K562 (cell line): ENCODE data around the gene LRRFIP2. TPM values are rescaled to one million over a fixed set of nuclear protein-coding genes. Genes with fewer than 3 reads are reported as not detected.

Experiments
- ATAC-seq: fragments of 200-7000 bp; cut with Tn5 transposase; 3 replicates; pipeline ENCODE4 v1.9.1; 2020; ENCODE audit warnings: moderate library complexity
- BruUV-seq: library from RNA; stranded (reverse); fragments of 400-500 nt; replicated peaks from 2 replicates; lab custom pipeline; 2021; lab: Mats Ljungman, UMichigan
- CTCF ChIA-PET: fragments of 300-600 bp; formaldehyde crosslinking; extraction: SDS; loops from one replicate; lab custom pipeline; 2021; ENCODE audit warnings: low intra/inter-chr PET ratio; lab: Yijun Ruan, JAX
- POLR2A ChIA-PET: fragments of 300-600, 350-650 bp; sonication (Branson Sonifier 250); formaldehyde crosslinking; extraction: SDS; loops from one replicate; lab custom pipeline; 2021; ENCODE audit warnings: antibody characterized with exemption, inconsistent platforms; lab: Yijun Ruan, JAX
- DNase-seq, 4 experiments: peaks; one replicate each; pipeline versions ENCODE4 v3.0.0 to v3.0.0-alpha.2; 2011 to 2018; ENCODE audit warnings: low spot score in 3 of 4, mixed read lengths in 3 of 4; ENCODE audit errors: extremely low read depth in 1 of 4
- FAIRE-seq: peaks from 2 replicates; lab custom pipeline; 2011; peaks lifted over from hg19 to GRCh38; lab: Jason Lieb, UNC
- H2AFZ ChIP-seq: 2 replicates; pipeline ENCODE4 v1.6.0; 2011; ENCODE audit warnings: low read depth, low read length, control low read depth, inconsistent platforms
- H3K27ac ChIP-seq: fragments of 200-600 bp; 3 replicates; pipeline ENCODE4 v1.8.0; 2011; ENCODE audit warnings: low read depth, mild to moderate bottlenecking, control low read depth, inconsistent platforms, low read length, moderate library complexity, mixed read lengths; ENCODE audit errors: extremely low read depth
- H3K27me3 ChIP-seq, 2 experiments: fragments of 300-600 bp in 1 of 2; 2 replicates in 1 of 2; 3 replicates in 1 of 2; pipeline versions ENCODE4 v1.6.0 to v1.8.0; 2011; ENCODE audit warnings: inconsistent platforms in 2 of 2, low read length in 2 of 2, mild to moderate bottlenecking in 1 of 2, mixed read lengths in 1 of 2, moderate library complexity in 1 of 2; ENCODE audit not compliant: control insufficient read depth in 2 of 2, insufficient read depth in 2 of 2
- H3K36me3 ChIP-seq: fragments of 300-600 bp; 3 replicates; pipeline ENCODE4 v1.8.0; 2011; ENCODE audit warnings: mild to moderate bottlenecking, low read length, inconsistent platforms; ENCODE audit not compliant: control insufficient read depth, insufficient read depth
- H3K4me1 ChIP-seq, 2 experiments: fragments of 200-600 bp in 1 of 2; replicated peaks in 1 of 2; 2 replicates in 1 of 2; 3 replicates in 1 of 2; pipeline versions ENCODE4 v1.5.1 to v1.8.0; 2011; ENCODE audit warnings: inconsistent platforms in 2 of 2, low read length in 2 of 2, mild to moderate bottlenecking in 1 of 2, mixed read lengths in 1 of 2, moderate library complexity in 1 of 2; ENCODE audit not compliant: control insufficient read depth in 2 of 2, insufficient read depth in 2 of 2
- H3K4me2 ChIP-seq: 2 replicates; pipeline ENCODE4 v1.6.1; 2011; ENCODE audit warnings: low read length, control low read depth, inconsistent platforms, mixed read lengths; ENCODE audit not compliant: insufficient read depth
- H3K4me3 ChIP-seq: fragments of 200-600 bp; sonication (generic), shearing (Covaris generic); 2 replicates; pipeline ENCODE4 v1.5.1; 2016; ENCODE audit warnings: control low read depth, inconsistent platforms
- H3K79me2 ChIP-seq: fragments of 200-600 bp; 3 replicates; pipeline ENCODE4 v1.8.0; 2011; ENCODE audit warnings: low read length, inconsistent platforms; ENCODE audit not compliant: control insufficient read depth, insufficient read depth
- H3K9ac ChIP-seq, 2 experiments: 2 replicates each; pipeline versions ENCODE4 v1.6.0 to v1.6.1; 2011; ENCODE audit warnings: low read depth in 2 of 2, low read length in 2 of 2, control low read depth in 1 of 2, inconsistent platforms in 1 of 2, mild to moderate bottlenecking in 1 of 2, mixed read lengths in 1 of 2; ENCODE audit not compliant: insufficient read depth in 1 of 2
- H3K9me1 ChIP-seq: one replicate; pipeline ENCODE4 v1.6.0; 2011; ENCODE audit warnings: inconsistent platforms, mild to moderate bottlenecking, low read length, moderate library complexity; ENCODE audit not compliant: control insufficient read depth, insufficient read depth
- H3K9me3 ChIP-seq: replicated peaks from 2 replicates; pipeline ENCODE4 v1.5.1; 2011; ENCODE audit warnings: low read depth, low read length, inconsistent platforms; ENCODE audit not compliant: control insufficient read depth, insufficient read depth
- H4K20me1 ChIP-seq: replicated peaks from 2 replicates; pipeline ENCODE4 v1.6.1; 2011; ENCODE audit warnings: low read length, inconsistent platforms, mixed read lengths; ENCODE audit not compliant: control insufficient read depth, insufficient read depth
- CREBBP ChIP-seq: IDR thresholded peaks from one replicate; pipeline ENCODE4 v1.6.1; 2012; ENCODE audit warnings: low read depth, mild to moderate bottlenecking, control low read depth, inconsistent platforms, low read length
- CXXC5 ChIP-seq: fragments of 250-450 bp; sonication (Bioruptor Pico); IDR thresholded peaks from 2 replicates; pipeline ENCODE4 v1.8.0; 2022; ENCODE audit warnings: inconsistent platforms, mild to moderate bottlenecking, moderate library complexity
- EP300 ChIP-seq: IDR thresholded peaks from 2 replicates; pipeline ENCODE4 v1.6.1; 2012; ENCODE audit warnings: low read length, improper control_type of control experiment
- FOXA3 ChIP-seq, 2 experiments: fragments of 450-650 bp in 1 of 2; sonication (generic) in 1 of 2; formaldehyde crosslinking; IDR thresholded peaks in 1 of 2; conservative IDR thresholded peaks in 1 of 2; 2 replicates each; pipeline versions ENCODE4 v1.4.0 to v1.8.0; 2020 to 2022; ENCODE audit warnings: mild to moderate bottlenecking in 2 of 2, missing genetic modification reagents in 1 of 2
- FOXJ2 ChIP-seq: fragments of 200-800 bp; sonication (Bioruptor generic); IDR thresholded peaks from 2 replicates; pipeline ENCODE4 v1.6.1; 2016; ENCODE audit warnings: missing genetic modification characterization, missing compliant biosample characterization
- HMBOX1 ChIP-seq: sonication (generic); IDR thresholded peaks from 2 replicates; pipeline ENCODE4 v1.6.1; 2016
- HNRNPLL ChIP-seq: fragments of 200-400 bp; formaldehyde crosslinking; IDR thresholded peaks from 2 replicates; pipeline ENCODE4 v1.6.1; 2017; ENCODE audit warnings: low read length, low read depth, mild to moderate bottlenecking; ENCODE audit not compliant: poor library complexity, severe bottlenecking
- KDM5B ChIP-seq: fragments of 200-600 bp; sonication (generic); IDR thresholded peaks from 2 replicates; pipeline ENCODE4 v1.6.1; 2012; ENCODE audit warnings: low read depth, mild to moderate bottlenecking, moderate library complexity, low read length, control low read depth, inconsistent platforms; ENCODE audit not compliant: insufficient replicate concordance
- MEF2D ChIP-seq: conservative IDR thresholded peaks from 2 replicates; pipeline ENCODE4 v1.6.1; 2016; ENCODE audit warnings: low read depth, missing genetic modification characterization, missing compliant biosample characterization
- SMAD4 ChIP-seq: fragments of 250-450 bp; sonication (Bioruptor Pico); conservative IDR thresholded peaks from 2 replicates; pipeline ENCODE4 v1.8.0; 2021; ENCODE audit warnings: inconsistent platforms, mild to moderate bottlenecking, moderate library complexity
- SRSF9 ChIP-seq: fragments of 200-400 bp; formaldehyde crosslinking; IDR thresholded peaks from 2 replicates; pipeline ENCODE4 v1.6.1; 2017; ENCODE audit warnings: low read depth, low read length, borderline replicate concordance
- TCF7L2 ChIP-seq: fragments of 150-350 bp; IDR thresholded peaks from 2 replicates; pipeline ENCODE4 v1.6.1; 2016; ENCODE audit warnings: low read depth, mild to moderate bottlenecking, low read length, moderate library complexity
- TRIM24 ChIP-seq, 2 experiments: fragments of 450-650 bp; IDR thresholded peaks; 2 replicates each; pipeline ENCODE4 v1.6.1; 2016
- USF1 ChIP-seq: sonication (generic); formaldehyde crosslinking; IDR thresholded peaks from 2 replicates; pipeline ENCODE4 v1.9.0; 2022; ENCODE audit warnings: mild to moderate bottlenecking, missing genetic modification reagents
- ZBTB11 ChIP-seq, 3 experiments: fragments of 200-800 bp in 1 of 3; fragments of 250-450 bp in 1 of 3; fragments of 450-650 bp in 1 of 3; sonication (Bioruptor Pico) in 1 of 3; sonication (Bioruptor generic) in 1 of 3; formaldehyde crosslinking in 1 of 3; IDR thresholded peaks; 2 replicates each; pipeline versions ENCODE4 v1.6.1 to v1.8.0; 2016 to 2022; ENCODE audit warnings: mild to moderate bottlenecking in 2 of 3, missing genetic modification characterization in 2 of 3, missing compliant biosample characterization in 1 of 3, moderate library complexity in 1 of 3
- ZNF239 ChIP-seq: fragments of 250-450 bp; sonication (Bioruptor Pico); IDR thresholded peaks from 2 replicates; pipeline ENCODE4 v1.4.0; 2020; ENCODE audit warnings: mild to moderate bottlenecking
- ZNF584 ChIP-seq: fragments of 200-800 bp; sonication (Bioruptor generic); IDR thresholded peaks from 2 replicates; pipeline ENCODE4 v1.6.1; 2016; ENCODE audit warnings: low read depth, mild to moderate bottlenecking, missing genetic modification characterization, missing compliant biosample characterization
- WGBS: fragments of 100-300 bp; shearing (Covaris generic); methylation state at CpG from one replicate; pipeline ENCODE4 v1.1.6; 2016; ENCODE audit warnings: low coverage, mixed read lengths; ENCODE audit not compliant: insufficient coverage; ENCODE audit errors: missing lambda C conversion rate; 5-methylcytosine and 5-hydroxymethylcytosine counted together
- in situ Hi-C: fragments of 300-500 bp; cut with MboI; formaldehyde crosslinking; loops from 4 replicates; pipeline ENCODE4 v1.15.0; 2018; ENCODE audit warnings: inconsistent platforms, mixed read lengths
- intact Hi-C: fragments of 100-400 bp; cut with micrococcal nuclease; formaldehyde crosslinking; loops from 2 replicates; pipeline ENCODE4 v1.14.2; 2022
- polyA plus RNA-seq, 8 experiments: library from polyadenylated mRNA; depleted of rRNA in 4 of 8; stranded (reverse) in 5 of 8; unstranded in 3 of 8; fragments of >200 nt; fragmentation: Nextera tagmentation in 2 of 8; fragmentation: Illumina TruSeq in 1 of 8; extraction: Ambion mirVana in 2 of 8; extraction: Trizol in 1 of 8; gene quantifications; 2 replicates each; pipeline versions ENCODE4 v1.2.1 to v1.2.3, GENCODE V29; 2011 to 2014; ENCODE audit warnings: inconsistent platforms in 1 of 8, missing spikeins in 1 of 8
- total RNA-seq, 7 experiments: library from RNA; depleted of rRNA in 6 of 7; stranded (reverse); fragments of >200 nt in 6 of 7; fragmentation: Illumina TruSeq in 2 of 7; extraction: Trizol in 2 of 7; gene quantifications; 2 replicates each; pipeline versions ENCODE4 v1.2.1 to v1.2.3, GENCODE V29; 2011 to 2021; ENCODE audit warnings: low replicate concordance in 1 of 7

The LRRFIP2 gene
- total and polyA plus RNA-seq, 9 of the 15 experiments (the other 6 are each of a cell fraction or from before 2014, with no cell fraction given), result 9.9 to 53.9 (median 42.7) TPM

- no peaks in the 10 kb centered on the region for H4K20me1 ChIP-seq
- no peaks in the 10 kb centered on the region for H3K9me1 ChIP-seq
- H3K9me3 ChIP-seq, result peaks cover 3% of the 10 kb centered on the region
- DNase-seq, result no peak
- no peak overlapping the region for H3K27ac ChIP-seq
- ChIA-PET CTCF (no interaction called here), POLR2A (interaction anchor here (0.6 to 2.5 kb wide), 5 partner anchors 12 to 362 kb away, joined by 3 to 7 read pairs (median 3); partner anchors contain the start of gene MLH1)
- no peak for FAIRE-seq
- H2AFZ ChIP-seq, result no peak overlapping the region
- H3K27me3 ChIP-seq, result no peaks in the 10 kb centered on the region
- peaks cover 97% of the 10 kb centered on the region for H3K36me3 ChIP-seq
- no peak overlapping the region for H3K4me2 ChIP-seq
- no peak overlapping the region for H3K4me3 ChIP-seq
- no peaks in the 10 kb centered on the region for H3K79me2 ChIP-seq
- 84% methylated on average over 3 of the region's 3 CpGs for WGBS
- no peak overlapping the region for H3K9ac ChIP-seq
- in situ Hi-C loops (no loop called here), intact Hi-C loops (no loop called here)
- no peaks in the 10 kb centered on the region for H3K4me1 ChIP-seq
- no TSS peak for BruUV-seq
- no peak for ATAC-seq
- no peak for TF ChIP-seq HNRNPLL
- TF ChIP-seq FOXJ2 (tag), result peak; percentile 58
- TF ChIP-seq ZNF239 (CRISPR knock-in tag), result no peak
- TF ChIP-seq SRSF9, result no peak
- peak; percentile 63; the same call in 1 of the 2 replicates for TF ChIP-seq ZNF584 (CRISPR knock-in tag)
- TF ChIP-seq KDM5B, result no peak
- no peak for TF ChIP-seq TCF7L2
- TF ChIP-seq EP300, result peak; percentile 40; the same call in 1 of the 2 replicates
- TF ChIP-seq HMBOX1, result no peak
- TF ChIP-seq ZBTB11 (CRISPR knock-in tag; IDR thresholded peaks at IDR 0.05), result no peak
- TF ChIP-seq MEF2D (tag), result no peak
- TF ChIP-seq CXXC5, result peak; percentile 32; the same call in 1 of the 2 replicates
- TF ChIP-seq SMAD4 (CRISPR knock-in tag), result 0 out of 2 replicates have a peak, but pooled peaks have one; percentile 43
- peak in 1 of 2 experiments; percentile 58; a peak in 1 of 4 replicates for TF ChIP-seq TRIM24 (IDR thresholded peaks at IDR 0.05)
- TF ChIP-seq CREBBP, result no peak
- peak in 1 of 2 experiments; percentile 72; a peak in 2 of 4 replicates for TF ChIP-seq FOXA3 (CRISPR knock-in tag; conservative IDR thresholded peaks at IDR 0.05 in 1 of 2, IDR thresholded peaks at IDR 0.05 in 1 of 2)
- TF ChIP-seq USF1 (CRISPR knock-in tag), result no peak
Observed at GRCh38 chr3:37037352-37037751, 137.0 kb downstream of the LRRFIP2 start.
